GM19035 (cell line): Measurements from ENCODE around the gene DUSP2.

Experiments used
- ATAC-seq: cut with Tn5 transposase; IDR thresholded peaks from one replicate; pipeline ENCODE4 v1.9.1; 2021; ENCODE audit not compliant: unreplicated experiment

The DUSP2 gene

DNA sequence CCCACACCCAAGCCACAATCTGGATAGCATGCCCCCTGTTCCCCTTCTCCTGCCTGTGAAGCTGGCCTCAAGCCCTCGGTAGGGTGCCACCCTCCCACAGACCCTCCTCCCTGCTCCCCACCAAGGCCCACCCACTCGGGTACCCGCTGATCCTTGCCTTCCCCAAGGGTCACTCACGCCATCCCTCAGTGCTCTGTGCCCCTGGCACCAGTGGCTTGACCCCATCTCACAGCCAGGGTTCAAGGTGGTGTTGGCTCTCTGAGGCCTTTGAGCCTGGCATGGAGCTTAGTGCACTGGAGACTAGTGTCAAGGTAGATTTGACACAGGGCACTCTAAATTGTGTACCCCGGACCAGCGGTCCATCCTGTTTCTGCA, 40.8 kb downstream of the DUSP2 start:
- no peak for ATAC-seq

- ATAC-seq = no peak
These were observed 41.3 kb downstream of the DUSP2 start for GRCh38 chr2:96103761-96104486.

GRCh38 chr2:96103187-96103601, 42.0 kb downstream of the DUSP2 start:
- ATAC-seq = no peak

DNA sequence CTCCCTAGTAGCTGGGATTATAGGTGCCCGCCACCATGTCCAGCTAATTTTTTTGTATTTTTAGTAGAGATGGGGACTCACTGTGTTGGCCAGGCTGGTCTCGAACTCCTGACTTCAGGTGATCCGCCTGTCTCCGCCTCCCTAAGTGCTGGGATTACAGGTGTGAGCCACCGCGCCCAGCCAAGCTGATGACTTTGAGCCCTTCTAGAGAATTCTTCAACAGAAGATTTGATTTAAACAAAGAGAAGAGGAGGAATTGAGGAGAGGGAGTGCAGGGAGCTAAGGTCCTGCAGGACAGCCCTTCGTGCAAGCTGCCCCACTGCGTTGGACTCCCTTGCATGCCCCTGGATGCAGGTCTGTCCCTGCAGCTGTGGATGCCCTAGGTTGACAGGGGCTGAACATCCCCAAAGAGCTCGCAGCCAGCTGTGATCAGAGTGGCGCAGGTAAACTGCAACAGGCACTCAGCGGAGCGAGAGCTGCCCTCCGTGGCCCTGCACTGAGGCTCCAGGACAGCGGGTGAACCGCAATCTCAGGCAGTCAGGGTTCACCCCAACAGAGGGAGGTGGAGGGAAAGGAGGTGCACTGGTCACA, 42.5 kb downstream of the DUSP2 start:
- no peak for ATAC-seq

DNA sequence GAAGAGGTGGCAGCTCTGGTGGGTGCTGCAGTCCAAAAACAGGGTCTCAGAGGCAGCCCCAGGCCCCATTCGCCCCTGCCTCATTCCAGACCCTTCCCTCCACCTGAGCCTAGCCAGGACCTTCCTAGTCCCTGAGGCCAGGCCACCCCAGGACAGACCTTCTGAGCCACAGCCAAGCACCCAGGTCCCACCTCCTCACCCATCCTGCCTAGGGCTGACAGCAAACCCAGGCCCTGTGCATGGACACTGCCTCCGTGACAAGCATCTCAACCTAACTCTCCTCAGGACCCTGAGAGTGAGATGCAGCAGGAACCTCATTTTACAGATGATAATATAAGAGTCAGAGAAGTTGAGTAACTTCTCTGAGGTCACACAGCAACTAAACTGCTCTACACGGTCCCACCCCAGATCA, 44.3 kb downstream of the DUSP2 start:
- ATAC-seq = no peak

- no peak for ATAC-seq
These were observed 45.1 kb downstream of the DUSP2 start for GRCh38 chr2:96099861-96100798.

DNA sequence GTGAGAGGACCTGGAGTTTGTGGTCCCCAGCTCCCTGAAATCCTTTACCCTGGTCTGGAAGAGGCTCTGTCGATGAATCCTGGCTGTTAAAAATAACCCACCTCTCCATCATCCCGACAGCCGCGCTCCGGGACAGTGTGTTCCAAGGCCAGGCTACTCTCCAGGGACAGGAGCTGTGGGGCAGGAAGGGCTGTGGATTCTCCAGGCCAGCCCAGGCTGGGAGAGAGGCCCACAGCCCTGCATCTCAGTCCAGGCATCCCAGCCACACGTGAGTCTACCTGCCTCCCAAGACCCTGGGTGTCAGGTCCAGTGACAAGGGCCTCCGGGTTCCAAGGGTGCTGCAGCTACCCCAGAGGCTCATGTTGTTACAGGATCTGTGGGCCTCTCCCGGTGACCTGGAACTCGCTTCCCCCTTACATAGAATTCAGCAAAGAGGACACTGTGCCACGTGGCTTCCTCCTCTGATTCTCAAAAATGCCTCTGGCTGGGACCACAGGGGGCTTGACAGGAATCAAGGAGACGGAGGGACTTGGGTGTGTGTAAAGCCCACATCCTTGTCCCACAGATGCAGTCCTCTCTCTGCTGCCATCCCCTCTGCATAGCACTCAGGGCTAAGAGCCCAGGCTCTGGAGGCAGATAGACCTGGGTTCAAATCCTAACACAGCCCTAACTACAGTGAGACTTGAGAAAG, 46.2 kb downstream of the DUSP2 start:
- ATAC-seq = no peak

DNA sequence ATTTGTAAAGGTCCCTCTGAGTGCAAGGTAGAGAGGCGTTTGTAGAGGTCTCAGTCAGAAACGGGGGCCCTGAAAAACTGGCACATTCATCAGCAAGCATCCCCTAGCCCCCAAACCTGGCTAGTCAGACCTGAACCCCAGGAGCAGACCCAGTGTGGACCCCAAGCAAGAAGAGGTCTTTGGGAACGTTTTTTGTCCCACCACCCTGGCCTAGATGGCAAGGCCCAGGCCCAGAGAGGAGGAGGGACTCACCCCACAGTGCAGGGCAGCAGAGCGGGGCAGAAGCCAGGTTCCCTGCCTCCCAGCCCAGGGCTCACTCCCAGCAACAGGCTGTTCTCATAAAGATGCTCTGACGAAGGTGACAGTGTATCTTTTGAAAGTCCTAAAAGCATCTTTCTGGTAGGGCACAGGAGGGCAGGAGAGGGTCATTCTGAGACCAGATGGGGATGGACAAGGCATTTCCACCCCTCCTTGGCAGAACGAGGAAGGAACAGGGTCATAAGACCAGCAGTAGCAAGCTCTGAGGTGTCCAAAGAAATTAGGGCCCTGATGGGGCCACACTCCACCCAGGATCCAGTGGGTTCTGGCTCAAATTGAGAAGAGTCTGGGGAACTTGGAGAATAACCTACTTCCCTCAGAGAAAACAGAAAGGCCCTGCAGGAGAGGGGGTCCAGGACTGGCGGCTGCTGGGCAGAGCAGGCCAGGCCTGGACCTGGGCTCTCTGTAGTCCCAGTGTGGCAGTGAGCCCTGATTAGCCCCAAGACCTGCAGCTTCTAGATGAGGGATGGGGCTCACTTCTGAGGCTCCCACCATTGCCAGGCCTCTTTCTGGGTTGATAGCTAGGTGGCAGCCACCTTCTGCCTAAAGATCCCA, 47.1 kb downstream of the DUSP2 start:
- no peak for ATAC-seq

DNA sequence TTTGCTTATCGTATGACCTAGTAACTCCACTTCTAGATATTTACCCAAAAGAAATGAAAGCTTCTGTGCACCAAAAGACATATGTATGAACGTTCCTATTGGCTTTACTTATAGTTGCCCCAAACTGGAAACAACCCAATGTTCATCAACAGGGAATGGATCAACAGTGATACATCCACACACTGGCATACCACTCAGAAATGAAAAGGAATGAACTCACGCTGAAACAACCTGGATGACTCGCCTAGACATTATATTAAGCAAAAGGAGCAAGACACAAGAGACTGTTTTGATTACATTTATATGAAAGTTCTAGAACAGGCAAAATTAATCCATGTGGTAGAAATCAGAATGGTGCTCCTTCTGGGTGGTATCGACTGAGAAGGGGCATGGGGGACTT, 47.8 kb downstream of the DUSP2 start:
- ATAC-seq = no peak

GRCh38 chr2:96095116-96095636, 50.1 kb downstream of the DUSP2 start:
- no peak for ATAC-seq

DNA sequence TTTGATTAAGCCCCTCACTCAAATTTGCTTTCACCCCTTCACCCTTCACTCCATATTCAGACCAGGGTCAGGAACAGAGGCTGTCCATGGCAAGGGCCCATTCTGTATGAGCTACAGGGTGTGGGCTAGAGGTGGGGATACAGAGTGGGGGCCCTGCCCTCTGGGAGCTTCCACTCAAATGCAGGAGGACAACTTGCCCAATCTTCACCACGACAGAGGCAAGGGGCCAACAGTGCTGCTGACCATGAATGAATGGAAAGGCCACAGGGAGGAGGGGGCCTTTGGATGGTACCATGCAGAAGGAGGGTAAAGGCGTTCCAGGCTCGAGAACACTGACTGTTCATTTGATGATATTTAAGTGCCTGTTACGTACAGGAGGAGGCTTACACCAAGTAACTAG, 51.7 kb downstream of the DUSP2 start:
- no peak for ATAC-seq
